SK-N-DZ (cell line): ENCODE data around the gene CACNA1E. TPM values are rescaled to one million over a fixed set of nuclear protein-coding genes. Genes with fewer than 3 reads are reported as not detected.

Source experiments
- DNase-seq: peaks from one replicate; pipeline ENCODE4 v3.0.0-alpha.2; 2015; ENCODE audit warnings: low spot score
- polyA plus RNA-seq, 2 experiments: library from polyadenylated mRNA; depleted of rRNA; stranded (reverse); fragments of >200 nt; gene quantifications; 2 replicates each; pipeline ENCODE4 v1.2.3, GENCODE V29; 2014

CACNA1E gene
- not detected in 2 replicates for polyA plus RNA-seq (2014; cell fraction: cytosol; rRNA removed)
- polyA plus RNA-seq (2014; cell fraction: nucleus; rRNA removed), result not detected in 2 replicates

GRCh38 chr1:181483285-181484195 lies at the start of gene CACNA1E:
CACNA1E (plus strand) TSS chr1:181483517; CDS start chr1:181483745, 228 bp downstream.
- no peak for DNase-seq

- DNase-seq, result no peak
Measured at GRCh38 chr1:181433931-181434330, 49.4 kb upstream of the CACNA1E start.

GRCh38 chr1:181438013-181438412 lies 45.3 kb upstream of the CACNA1E start:
- DNase-seq, result no peak

GRCh38 chr1:181440510-181440909 lies 42.8 kb upstream of the CACNA1E start:
- no peak for DNase-seq

- DNase-seq, result no peak
Measured at GRCh38 chr1:181442181-181442525, 41.2 kb upstream of the CACNA1E start.

GRCh38 chr1:181443231-181443853 lies 40.0 kb upstream of the CACNA1E start:
- DNase-seq, result no peak

- no peak for DNase-seq
Measured at GRCh38 chr1:181445436-181445835, 37.9 kb upstream of the CACNA1E start.

GRCh38 chr1:181448461-181448860 lies 34.9 kb upstream of the CACNA1E start:
- DNase-seq, result no peak

- no peak for DNase-seq
Measured at GRCh38 chr1:181451661-181452230, 31.6 kb upstream of the CACNA1E start.

GRCh38 chr1:181452746-181453145 lies 30.6 kb upstream of the CACNA1E start:
- no peak for DNase-seq

GRCh38 chr1:181453541-181454201 lies 29.6 kb upstream of the CACNA1E start:
- no peak for DNase-seq

- no peak for DNase-seq
Measured at GRCh38 chr1:181456551-181456950, 26.8 kb upstream of the CACNA1E start.

- no peak for DNase-seq
Measured at GRCh38 chr1:181458419-181458818, 24.9 kb upstream of the CACNA1E start.

- no peak for DNase-seq
Measured at GRCh38 chr1:181459067-181459466, 24.2 kb upstream of the CACNA1E start.

- no peak for DNase-seq
Measured at GRCh38 chr1:181469829-181470228, 13.5 kb upstream of the CACNA1E start.

GRCh38 chr1:181475580-181475979 lies 7.7 kb upstream of the CACNA1E start:
- no peak for DNase-seq

GRCh38 chr1:181476581-181476980 lies 6.7 kb upstream of the CACNA1E start:
- no peak for DNase-seq

- no peak for DNase-seq
Measured at GRCh38 chr1:181478306-181478705, 5.0 kb upstream of the CACNA1E start.

GRCh38 chr1:181479137-181479745 lies 4.1 kb upstream of the CACNA1E start:
- peak; percentile 29 for DNase-seq

GRCh38 chr1:181482001-181482430 lies 1.3 kb upstream of the CACNA1E start:
- no peak for DNase-seq

- DNase-seq, result no peak
Measured at GRCh38 chr1:181482521-181483284, 614 bp upstream of the CACNA1E start.
